Measurements from ENCODE around the gene BRWD1.
A peak's percentile ranks its signal among the peaks of the same experiment; 100 is the strongest.

Gene BRWD1

GRCh38 chr21:39156024-39156423, 157.4 kb downstream of the BRWD1 start:
- ChIA-PET CTCF (no interaction called here), POLR2A (no interaction called here)
- no peak for DNase-seq (ENCODE audit: extremely low spot score)

GRCh38 chr21:39155578-39155977, 157.9 kb downstream of the BRWD1 start:
- no peak for TF ChIP-seq PKNOX1 (IDR thresholded peaks at IDR 0.05)
- TF ChIP-seq TARDBP (IDR thresholded peaks at IDR 0.05), result no peak
- TF ChIP-seq SUZ12 (IDR thresholded peaks at IDR 0.05), result no peak
- no peak for TF ChIP-seq NFRKB (IDR thresholded peaks at IDR 0.05)
- no peak for TF ChIP-seq FOXA1 (IDR thresholded peaks at IDR 0.05)
- TF ChIP-seq ARNT (IDR thresholded peaks at IDR 0.05), result no peak
- no peak for TF ChIP-seq L3MBTL2 (conservative IDR thresholded peaks at IDR 0.05)
- no peak for TF ChIP-seq BHLHE40 (IDR thresholded peaks at IDR 0.05; ENCODE audit: borderline replicate concordance)
- no peak for TF ChIP-seq HDGF (IDR thresholded peaks at IDR 0.05; ENCODE audit: borderline replicate concordance)
- ChIA-PET CTCF (no interaction called here), POLR2A (no interaction called here)
- no peak for DNase-seq (ENCODE audit: extremely low spot score)

More at GRCh38 chr21:39156024-39156423, 157.4 kb downstream of the BRWD1 start:
- TF ChIP-seq CTBP1 (IDR thresholded peaks at IDR 0.05; ENCODE audit: borderline replicate concordance) (no peak), L3MBTL2 (conservative IDR thresholded peaks at IDR 0.05) (no peak), SP1 (IDR thresholded peaks at IDR 0.05) (no peak), BHLHE40 (IDR thresholded peaks at IDR 0.05; ENCODE audit: borderline replicate concordance) (no peak), FOXA1 (IDR thresholded peaks at IDR 0.05) (no peak), NFRKB (IDR thresholded peaks at IDR 0.05) (no peak), FOXK2 (IDR thresholded peaks at IDR 0.05) (no peak), TARDBP (IDR thresholded peaks at IDR 0.05) (no peak)

GRCh38 chr21:39153842-39154241, 159.6 kb downstream of the BRWD1 start:
- ChIA-PET POLR2A (no interaction called here), CTCF (interaction anchor here (0.7 kb wide), 1 partner anchor 989 kb away, joined by 3 read pairs; no protein-coding TSS in a partner anchor)

GRCh38 chr21:39153373-39153772, 160.1 kb downstream of the BRWD1 start:
- ChIA-PET CTCF (interaction anchor here (0.7 kb wide), 1 partner anchor 988 kb away, joined by 3 read pairs; no protein-coding TSS in a partner anchor), POLR2A (no interaction called here)
- TF ChIP-seq ELF4 (IDR thresholded peaks at IDR 0.05), result no peak
- no peak for TF ChIP-seq FOXM1 (IDR thresholded peaks at IDR 0.05; ENCODE audit: borderline replicate concordance)
- no peak for TF ChIP-seq ZNF384 (IDR thresholded peaks at IDR 0.05)
- TF ChIP-seq BHLHE40 (IDR thresholded peaks at IDR 0.05; ENCODE audit: borderline replicate concordance), result no peak
- TF ChIP-seq TARDBP (IDR thresholded peaks at IDR 0.05), result no peak
- TF ChIP-seq SUZ12 (IDR thresholded peaks at IDR 0.05), result no peak
- TF ChIP-seq HDGF (IDR thresholded peaks at IDR 0.05; ENCODE audit: borderline replicate concordance), result no peak
- TF ChIP-seq ARNT (IDR thresholded peaks at IDR 0.05), result no peak
- TF ChIP-seq SP1 (IDR thresholded peaks at IDR 0.05), result no peak
- no peak for TF ChIP-seq NFRKB (IDR thresholded peaks at IDR 0.05)
- no peak for TF ChIP-seq CTBP1 (IDR thresholded peaks at IDR 0.05; ENCODE audit: borderline replicate concordance)
- DNase-seq (ENCODE audit: extremely low spot score), result peak; percentile 42

More at GRCh38 chr21:39153842-39154241, 159.6 kb downstream of the BRWD1 start:
- DNase-seq (ENCODE audit: extremely low spot score), result no peak
- TF ChIP-seq LEF1 (IDR thresholded peaks at IDR 0.05; ENCODE audit: borderline replicate concordance), result no peak
- TF ChIP-seq PKNOX1 (IDR thresholded peaks at IDR 0.05), result no peak
- TF ChIP-seq SUZ12 (IDR thresholded peaks at IDR 0.05), result no peak
- no peak for TF ChIP-seq L3MBTL2 (conservative IDR thresholded peaks at IDR 0.05)

- no peak for DNase-seq (ENCODE audit: extremely low spot score)
- POLR2A ChIA-PET, result no interaction called here
- no peak for TF ChIP-seq SUZ12 (IDR thresholded peaks at IDR 0.05)
- TF ChIP-seq CTBP1 (IDR thresholded peaks at IDR 0.05; ENCODE audit: borderline replicate concordance), result no peak
- TF ChIP-seq TARDBP (IDR thresholded peaks at IDR 0.05), result no peak
- TF ChIP-seq HDGF (IDR thresholded peaks at IDR 0.05; ENCODE audit: borderline replicate concordance), result no peak
- TF ChIP-seq ZNF384 (IDR thresholded peaks at IDR 0.05), result no peak
- TF ChIP-seq SP1 (IDR thresholded peaks at IDR 0.05), result no peak
- TF ChIP-seq FOXM1 (IDR thresholded peaks at IDR 0.05; ENCODE audit: borderline replicate concordance), result no peak
- TF ChIP-seq BHLHE40 (IDR thresholded peaks at IDR 0.05; ENCODE audit: borderline replicate concordance), result no peak
- no peak for TF ChIP-seq L3MBTL2 (conservative IDR thresholded peaks at IDR 0.05)
- CTCF ChIA-PET, result interaction anchor here (0.8 kb wide), 1 partner anchor 658 kb away, joined by 3 read pairs; no protein-coding TSS in a partner anchor
These were observed 161.2 kb downstream of the BRWD1 start for GRCh38 chr21:39152271-39152670.

- POLR2A ChIA-PET, result no interaction called here
- no peak for DNase-seq (ENCODE audit: extremely low spot score)
- CTCF ChIA-PET, result interaction anchor here (1.1 kb wide), 1 partner anchor 13 kb away, joined by 4 read pairs; no protein-coding TSS in a partner anchor
- TF ChIP-seq FOXM1 (IDR thresholded peaks at IDR 0.05; ENCODE audit: borderline replicate concordance) (no peak), PKNOX1 (IDR thresholded peaks at IDR 0.05) (no peak), NFRKB (IDR thresholded peaks at IDR 0.05) (no peak), CTBP1 (IDR thresholded peaks at IDR 0.05; ENCODE audit: borderline replicate concordance) (no peak), FOXA1 (IDR thresholded peaks at IDR 0.05) (no peak), SUZ12 (IDR thresholded peaks at IDR 0.05) (no peak), SP1 (IDR thresholded peaks at IDR 0.05) (no peak), LEF1 (IDR thresholded peaks at IDR 0.05; ENCODE audit: borderline replicate concordance) (no peak), ELF4 (IDR thresholded peaks at IDR 0.05) (no peak), ARNT (IDR thresholded peaks at IDR 0.05) (no peak)
These were observed 162.6 kb downstream of the BRWD1 start for GRCh38 chr21:39150877-39151276.

GRCh38 chr21:39150316-39150715, 163.1 kb downstream of the BRWD1 start:
- TF ChIP-seq FOXA1 (IDR thresholded peaks at IDR 0.05), result no peak
- no peak for TF ChIP-seq NFRKB (IDR thresholded peaks at IDR 0.05)
- TF ChIP-seq HDGF (IDR thresholded peaks at IDR 0.05; ENCODE audit: borderline replicate concordance), result no peak
- no peak for TF ChIP-seq ELF4 (IDR thresholded peaks at IDR 0.05)
- TF ChIP-seq SUZ12 (IDR thresholded peaks at IDR 0.05), result no peak
- no peak for TF ChIP-seq FOXK2 (IDR thresholded peaks at IDR 0.05)
- TF ChIP-seq FOXM1 (IDR thresholded peaks at IDR 0.05; ENCODE audit: borderline replicate concordance), result no peak
- TF ChIP-seq L3MBTL2 (conservative IDR thresholded peaks at IDR 0.05), result no peak
- TF ChIP-seq PKNOX1 (IDR thresholded peaks at IDR 0.05), result no peak
- TF ChIP-seq LEF1 (IDR thresholded peaks at IDR 0.05; ENCODE audit: borderline replicate concordance), result no peak
- TF ChIP-seq CTBP1 (IDR thresholded peaks at IDR 0.05; ENCODE audit: borderline replicate concordance), result no peak
- no peak for TF ChIP-seq SP1 (IDR thresholded peaks at IDR 0.05)
- TF ChIP-seq BHLHE40 (IDR thresholded peaks at IDR 0.05; ENCODE audit: borderline replicate concordance), result no peak
- no peak for TF ChIP-seq TARDBP (IDR thresholded peaks at IDR 0.05)
- no peak for TF ChIP-seq ARNT (IDR thresholded peaks at IDR 0.05)
- no peak for TF ChIP-seq ZNF384 (IDR thresholded peaks at IDR 0.05)
- CTCF ChIA-PET, result interaction anchor here (1.1 kb wide), 1 partner anchor 12 kb away, joined by 4 read pairs; no protein-coding TSS in a partner anchor
- DNase-seq (ENCODE audit: extremely low spot score), result no peak
- POLR2A ChIA-PET, result no interaction called here

All from HEK293T (cell line).